Adipocyte (in vitro differentiated cells): Measurements from ENCODE around the gene VILL.

ENCODE experiments used
- DNase-seq: peaks from one replicate; pipeline ENCODE4 v3.0.0-alpha.2; 2015; ENCODE audit warnings: low read depth
- H3K27me3 ChIP-seq: replicated peaks from 2 replicates; pipeline ENCODE4 v1.7.0; 2013; ENCODE audit warnings: mild to moderate bottlenecking, low read length, moderate library complexity; ENCODE audit not compliant: control insufficient read depth, insufficient read depth
- H3K36me3 ChIP-seq: 2 replicates; pipeline ENCODE4 v1.7.0; 2013; ENCODE audit warnings: low read length, mild to moderate bottlenecking, moderate library complexity; ENCODE audit not compliant: control insufficient read depth, insufficient read depth, severe bottlenecking
- H3K4me1 ChIP-seq: 2 replicates; pipeline ENCODE4 v1.7.0; 2013; ENCODE audit warnings: mild to moderate bottlenecking, low read length, moderate library complexity; ENCODE audit not compliant: control insufficient read depth, insufficient read depth
- H3K4me3 ChIP-seq: 2 replicates; pipeline ENCODE4 v1.7.0; 2013; ENCODE audit warnings: mild to moderate bottlenecking, low read length, moderate library complexity
- H3K9ac ChIP-seq: 2 replicates; pipeline ENCODE4 v1.7.0; 2013; ENCODE audit warnings: mild to moderate bottlenecking, low read length, moderate library complexity
- H3K9me3 ChIP-seq: 2 replicates; pipeline ENCODE4 v1.7.0; 2013; ENCODE audit warnings: mild to moderate bottlenecking, low read length, moderate library complexity; ENCODE audit not compliant: control insufficient read depth

The VILL gene

DNA sequence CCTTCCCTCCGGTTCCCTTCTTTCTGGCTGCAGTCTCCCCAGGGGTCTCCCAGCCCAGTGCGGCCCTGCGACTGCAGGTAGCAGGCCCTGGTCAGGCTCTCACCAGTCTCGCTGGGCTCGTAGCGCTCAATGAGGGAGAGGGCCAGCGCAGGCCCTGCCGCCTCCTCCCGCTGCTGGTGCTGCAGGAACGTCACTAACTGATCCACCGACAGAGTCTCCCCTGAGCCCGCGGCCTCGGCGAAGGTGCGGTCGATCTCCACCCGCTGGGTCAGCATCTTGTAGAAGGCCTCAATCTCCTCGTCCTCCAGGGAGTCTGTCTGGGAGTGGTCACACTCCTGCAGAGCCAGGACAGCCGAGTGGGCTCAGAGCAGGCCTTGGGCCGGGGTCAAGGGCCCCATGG lies 20.5 kb downstream of the VILL start:
- no peak for DNase-seq
- peaks cover 65% of the 10 kb centered on the region for H3K36me3 ChIP-seq
- H3K9me3 ChIP-seq, result no peaks in the 10 kb centered on the region
- H3K27me3 ChIP-seq, result no peaks in the 10 kb centered on the region
- no peak overlapping the region for H3K4me3 ChIP-seq
- no peak overlapping the region for H3K9ac ChIP-seq
- H3K4me1 ChIP-seq, result no peaks in the 10 kb centered on the region

DNA sequence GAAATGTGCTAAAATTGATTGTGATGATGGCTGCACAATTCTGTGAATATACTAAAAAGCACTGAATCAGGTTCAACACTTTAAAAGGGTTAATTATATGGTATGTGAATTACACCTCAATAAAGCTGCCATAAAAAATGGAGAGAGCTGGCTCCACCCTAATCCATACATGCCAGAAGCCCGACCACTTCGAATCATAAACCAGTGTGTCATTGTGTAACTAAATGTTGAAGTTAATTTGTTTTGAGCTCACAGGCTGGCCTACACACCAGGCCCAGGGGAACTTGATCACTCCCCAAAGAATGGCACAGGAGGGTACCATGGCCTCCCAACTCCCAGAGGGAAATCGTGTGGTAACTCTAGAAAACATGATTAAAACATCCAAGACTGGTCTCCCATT lies 24.9 kb downstream of the VILL start:
- no peak overlapping the region for H3K9ac ChIP-seq
- no peak for DNase-seq

DNA sequence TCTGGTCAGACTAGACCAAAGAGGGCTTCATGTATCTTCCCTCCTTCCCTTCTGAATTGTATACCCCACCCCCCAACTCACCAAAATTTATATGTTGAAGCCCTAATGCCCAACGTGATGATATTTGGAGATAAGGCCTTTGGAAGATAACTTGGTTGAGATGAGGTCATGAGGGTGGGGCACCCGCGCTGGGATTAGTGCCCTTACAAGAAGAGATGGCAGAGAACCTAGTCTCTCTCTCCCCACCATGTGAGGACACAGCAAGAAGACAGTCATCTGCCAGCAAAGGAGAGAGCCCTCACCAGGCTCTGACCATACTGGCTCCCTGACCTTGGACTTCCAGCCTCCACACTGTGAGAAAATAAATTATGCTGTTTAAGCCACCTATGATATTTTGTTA lies 25.4 kb downstream of the VILL start:
- no peak overlapping the region for H3K4me3 ChIP-seq
- no peaks in the 10 kb centered on the region for H3K27me3 ChIP-seq
- H3K36me3 ChIP-seq, result peaks cover 61% of the 10 kb centered on the region
- H3K4me1 ChIP-seq, result no peaks in the 10 kb centered on the region
- no peaks in the 10 kb centered on the region for H3K9me3 ChIP-seq
- no peak overlapping the region for H3K9ac ChIP-seq
- DNase-seq, result no peak

More for the DNA sequence above, 24.9 kb downstream of the VILL start:
- H3K4me1 ChIP-seq, result no peaks in the 10 kb centered on the region
- peaks cover 63% of the 10 kb centered on the region for H3K36me3 ChIP-seq
- H3K9me3 ChIP-seq, result no peaks in the 10 kb centered on the region
- no peaks in the 10 kb centered on the region for H3K27me3 ChIP-seq
- no peak overlapping the region for H3K4me3 ChIP-seq

GRCh38 chr3:38016410-38016809 lies 25.8 kb downstream of the VILL start:
- no peaks in the 10 kb centered on the region for H3K9me3 ChIP-seq
- no peak overlapping the region for H3K4me3 ChIP-seq
- DNase-seq, result no peak
- no peaks in the 10 kb centered on the region for H3K27me3 ChIP-seq
- peaks cover 59% of the 10 kb centered on the region for H3K36me3 ChIP-seq
- no peaks in the 10 kb centered on the region for H3K4me1 ChIP-seq
- H3K9ac ChIP-seq, result no peak overlapping the region

GRCh38 chr3:38016847-38017444 lies 26.4 kb downstream of the VILL start:
- H3K4me3 ChIP-seq, result no peak overlapping the region
- no peaks in the 10 kb centered on the region for H3K4me1 ChIP-seq
- H3K27me3 ChIP-seq, result no peaks in the 10 kb centered on the region
- H3K9me3 ChIP-seq, result no peaks in the 10 kb centered on the region
- no peak for DNase-seq
- no peak overlapping the region for H3K9ac ChIP-seq
- peaks cover 59% of the 10 kb centered on the region for H3K36me3 ChIP-seq

DNA sequence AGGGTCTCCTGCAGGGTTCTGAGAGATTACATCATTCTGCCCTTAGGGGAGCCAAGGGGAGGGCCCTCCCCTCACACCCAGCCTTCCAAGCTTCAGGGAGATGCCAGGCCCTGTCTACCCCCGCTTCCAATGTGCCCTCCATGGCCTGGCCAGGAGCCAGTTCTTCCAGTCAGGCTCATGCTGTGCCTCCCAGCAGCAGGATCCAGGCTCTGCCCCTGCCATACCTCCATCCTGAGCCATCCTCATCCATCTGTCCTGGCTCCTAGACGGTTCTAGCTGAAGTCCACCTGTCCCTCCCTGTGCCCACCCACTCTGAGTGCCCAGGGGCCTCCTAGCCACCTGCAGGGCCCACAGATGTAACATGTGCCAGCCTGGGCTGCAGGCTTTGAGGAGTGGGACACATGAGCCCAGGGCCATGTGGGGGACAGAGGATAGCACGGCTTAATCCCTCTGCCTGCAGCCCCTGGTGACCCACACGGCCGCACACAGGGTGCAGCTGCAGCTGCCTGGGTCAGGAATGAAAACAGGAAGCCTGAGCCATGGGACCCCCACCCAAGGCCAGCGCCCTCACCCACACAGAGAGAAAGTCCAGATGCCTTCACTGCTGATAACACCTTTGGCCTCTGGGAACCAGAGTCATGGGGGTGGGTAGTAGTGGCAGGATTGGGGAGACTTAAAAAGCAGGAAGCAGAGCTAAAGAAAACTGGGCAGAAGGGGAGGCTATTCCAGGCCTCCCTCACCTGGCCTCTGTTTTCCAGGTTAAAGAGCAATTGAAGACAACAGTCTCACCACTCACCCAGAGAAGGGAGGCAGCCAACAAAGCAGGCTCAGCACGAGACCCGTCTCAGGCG lies 27.1 kb downstream of the VILL start:
- no peak overlapping the region for H3K4me3 ChIP-seq
- peaks cover 59% of the 10 kb centered on the region for H3K36me3 ChIP-seq
- no peak for DNase-seq
- H3K9me3 ChIP-seq, result no peaks in the 10 kb centered on the region
- no peaks in the 10 kb centered on the region for H3K4me1 ChIP-seq
- no peaks in the 10 kb centered on the region for H3K27me3 ChIP-seq
- H3K9ac ChIP-seq, result no peak overlapping the region

DNA sequence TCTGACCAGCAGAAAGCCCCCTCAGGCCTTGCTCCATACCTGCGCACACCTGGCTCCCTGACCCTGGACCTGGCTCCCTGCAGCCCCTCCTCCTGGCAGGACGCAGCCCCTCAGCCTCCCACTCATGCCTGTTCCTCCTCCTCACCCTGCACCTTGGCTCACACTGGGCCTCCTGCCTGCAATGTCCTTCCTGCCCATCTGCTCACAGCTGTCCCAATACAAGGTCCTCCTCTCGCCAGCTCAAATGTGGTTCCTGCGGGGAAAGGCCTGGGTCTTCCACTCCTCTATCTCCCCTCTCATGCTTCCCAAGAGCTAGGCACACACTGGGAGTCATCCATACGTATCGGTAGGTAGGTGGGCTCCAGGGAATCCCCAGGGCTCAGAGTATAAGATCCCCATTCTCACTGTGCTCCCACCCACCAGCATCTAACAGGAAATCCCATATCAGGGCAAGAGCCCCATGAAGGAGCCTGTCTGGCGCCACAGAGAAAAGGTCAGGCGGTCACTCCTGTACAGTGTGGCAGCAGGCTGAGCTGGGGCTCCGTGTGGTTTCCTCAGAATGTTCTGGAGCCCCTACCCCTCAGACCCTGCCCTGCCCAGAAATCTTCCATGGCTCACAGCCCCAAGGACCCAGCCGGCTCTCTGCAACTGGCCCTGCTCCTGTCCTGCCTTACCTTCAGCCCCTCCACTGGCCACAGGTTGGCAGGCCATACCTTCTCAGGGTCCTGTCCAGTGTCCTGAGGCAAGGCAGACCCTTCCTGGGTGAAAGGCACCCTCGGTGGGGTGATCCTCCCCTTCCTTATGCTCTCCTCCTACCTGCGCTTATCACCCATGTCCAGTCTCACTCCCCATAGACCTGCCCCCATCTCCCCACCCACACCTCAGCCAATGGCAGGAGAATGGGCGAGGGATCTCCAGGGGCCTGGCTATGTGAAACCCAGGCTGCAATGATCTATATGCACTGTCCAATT lies 28.0 kb downstream of the VILL start:
- Histone ChIP-seq H3K4me1 (peaks cover 3% of the 10 kb centered on the region), H3K9ac (no peak overlapping the region), H3K27me3 (no peaks in the 10 kb centered on the region), H3K36me3 (peaks cover 58% of the 10 kb centered on the region), H3K9me3 (no peaks in the 10 kb centered on the region), H3K4me3 (no peak overlapping the region)
- no peak for DNase-seq

- H3K36me3 ChIP-seq, result peaks cover 46% of the 10 kb centered on the region
- no peak overlapping the region for H3K9ac ChIP-seq
- H3K4me1 ChIP-seq, result peaks cover 6% of the 10 kb centered on the region
- no peak overlapping the region for H3K4me3 ChIP-seq
- no peaks in the 10 kb centered on the region for H3K27me3 ChIP-seq
- no peaks in the 10 kb centered on the region for H3K9me3 ChIP-seq
- no peak for DNase-seq
Observed at GRCh38 chr3:38019658-38020341, 29.2 kb downstream of the VILL start.

DNA sequence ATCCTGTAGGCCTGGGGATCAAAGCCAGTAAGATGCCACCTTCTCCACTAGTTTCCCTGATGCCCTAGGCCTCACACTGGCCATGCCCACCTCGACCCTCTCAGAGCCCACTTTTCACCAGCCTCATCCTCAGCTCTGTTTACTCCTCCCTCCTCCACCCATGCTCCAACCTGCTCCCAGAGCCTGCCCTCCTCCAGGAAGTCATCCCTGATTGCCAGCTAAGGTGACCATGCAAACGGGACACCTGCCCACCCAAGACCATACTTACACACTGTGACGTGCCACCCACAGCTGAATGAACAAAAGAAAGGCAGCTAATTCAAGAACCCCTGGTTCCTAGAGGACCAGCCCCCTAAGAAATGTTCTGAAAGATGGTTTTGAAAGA lies 29.7 kb downstream of the VILL start:
- Histone ChIP-seq H3K4me3 (no peak overlapping the region), H3K4me1 (peaks cover 8% of the 10 kb centered on the region), H3K9ac (no peak overlapping the region), H3K27me3 (no peaks in the 10 kb centered on the region), H3K9me3 (no peaks in the 10 kb centered on the region), H3K36me3 (peaks cover 40% of the 10 kb centered on the region)
- DNase-seq, result no peak

DNA sequence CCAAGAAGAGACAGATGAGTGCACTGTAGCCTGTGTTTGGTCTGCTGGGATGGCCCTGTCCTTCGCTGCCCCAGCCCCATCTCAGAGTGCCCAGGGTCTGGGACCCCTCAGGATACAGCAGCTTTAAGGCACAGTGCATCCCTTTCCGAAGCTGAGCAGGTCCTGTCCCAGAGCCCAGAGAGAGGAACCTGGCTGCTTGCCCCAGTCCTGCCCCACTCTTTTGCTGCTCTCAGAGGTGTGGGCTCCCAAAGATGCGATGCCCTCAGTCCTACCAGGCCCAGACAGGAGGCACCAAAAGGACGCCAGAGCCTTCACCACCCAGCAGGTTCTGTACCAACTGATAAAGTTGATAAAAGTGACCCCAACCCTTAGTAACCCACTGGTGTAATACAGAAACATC lies 30.6 kb downstream of the VILL start:
- no peaks in the 10 kb centered on the region for H3K9me3 ChIP-seq
- no peak overlapping the region for H3K4me3 ChIP-seq
- H3K4me1 ChIP-seq, result peaks cover 15% of the 10 kb centered on the region
- peaks cover 32% of the 10 kb centered on the region for H3K36me3 ChIP-seq
- H3K27me3 ChIP-seq, result no peaks in the 10 kb centered on the region
- H3K9ac ChIP-seq, result no peak overlapping the region
- DNase-seq, result no peak
